Coronary artery (tissue), 2 donors: ENCODE results near the gene DNAJC10.

Experiments used
- DNase-seq: peaks from one replicate; pipeline ENCODE4 v3.0.0-alpha.2; 2017; ENCODE audit warnings: low spot score
- H3K27ac ChIP-seq, 2 donors: fragments of 200-600 bp; sonication (generic); one replicate each; pipeline ENCODE4 v1.5.1; 2016 to 2019
- H3K4me3 ChIP-seq: fragments of 200-600 bp; sonication (generic); 2 replicates; pipeline ENCODE4 v1.5.1; 2016; ENCODE audit warnings: mild to moderate bottlenecking, moderate library complexity
- CTCF ChIP-seq: fragments of 200-600 bp; sonication (generic); IDR thresholded peaks from one replicate; pipeline ENCODE4 v1.5.1; 2019; ENCODE audit warnings: antibody characterized with exemption

DNAJC10 gene

GRCh38 chr2:182831921-182832320, 115.9 kb downstream of the DNAJC10 start:
- Histone ChIP-seq H3K27ac (no peak overlapping the region), H3K4me3 (no peak overlapping the region)
- no peak for TF ChIP-seq CTCF
- DNase-seq = no peak

GRCh38 chr2:182833084-182833854, 117.2 kb downstream of the DNAJC10 start:
- no peak for DNase-seq
- no peak for TF ChIP-seq CTCF
- Histone ChIP-seq H3K27ac (no peak overlapping the region), H3K4me3 (no peak overlapping the region)

- DNase-seq = no peak
- TF ChIP-seq CTCF = no peak
- no peak overlapping the region for H3K4me3 ChIP-seq
- H3K27ac ChIP-seq = no peak overlapping the region
Measured at GRCh38 chr2:182834293-182834692, 118.2 kb downstream of the DNAJC10 start.

GRCh38 chr2:182836451-182836850, 120.4 kb downstream of the DNAJC10 start:
- Histone ChIP-seq H3K27ac (no peak overlapping the region), H3K4me3 (no peak overlapping the region)
- DNase-seq = no peak
- TF ChIP-seq CTCF = no peak
